ENCODE results near the gene PLPPR4.

GRCh38 chr1:99246152-99246551 is 18.1 kb upstream of the PLPPR4 start:
- no peak for TF ChIP-seq CTCF (IDR thresholded peaks at IDR 0.05 in 2 of 3, conservative IDR thresholded peaks at IDR 0.05 in 1 of 3; ENCODE audit: control insufficient read depth in 2 of 3, extremely low read depth in 1 of 3, insufficient read depth in 1 of 3, low read depth in 3 of 3, low read length in 3 of 3)
- TF ChIP-seq EP300 (IDR thresholded peaks at IDR 0.05; ENCODE audit: borderline replicate concordance in 1 of 2, control insufficient read depth in 1 of 2, low read depth in 2 of 2, low read length in 2 of 2), result no peak
- TF ChIP-seq CBX3 (IDR thresholded peaks at IDR 0.05; ENCODE audit: borderline replicate concordance, low read depth), result no peak
- no peak for TF ChIP-seq SUZ12 (IDR thresholded peaks at IDR 0.05; ENCODE audit: unreplicated experiment)
- TF ChIP-seq TCF3 (IDR thresholded peaks at IDR 0.05; ENCODE audit: borderline replicate concordance, insufficient read depth, low read depth, low read length), result no peak

Data from GM12878 (cell line).